HFF-Myc (cell line): ENCODE results near the gene SYTL3.

Experiments used
- DNase-seq: peaks from one replicate; pipeline ENCODE4 v3.0.0-alpha.2; 2011; ENCODE audit warnings: low read depth; ENCODE audit errors: extremely low read depth
- H3K4me3 ChIP-seq: replicated peaks from 2 replicates; pipeline ENCODE4 v1.5.1; 2011; ENCODE audit warnings: low read depth, mild to moderate bottlenecking, control low read depth, low read length
- CTCF ChIP-seq: IDR thresholded peaks from 2 replicates; pipeline ENCODE4 v1.5.1; 2012; ENCODE audit warnings: mild to moderate bottlenecking, low read depth, low read length, control low read depth; ENCODE audit errors: missing control alignments

Gene SYTL3

GRCh38 chr6:158625881-158626305 lies 24.0 kb upstream of the SYTL3 start:
- DNase-seq, result no peak
- no peak overlapping the region for H3K4me3 ChIP-seq
- no peak for TF ChIP-seq CTCF

GRCh38 chr6:158626360-158627167 lies 23.3 kb upstream of the SYTL3 start:
- no peak for DNase-seq
- no peak for TF ChIP-seq CTCF
- no peak overlapping the region for H3K4me3 ChIP-seq

GRCh38 chr6:158627168-158627939 lies 22.5 kb upstream of the SYTL3 start:
- DNase-seq, result no peak
- H3K4me3 ChIP-seq, result no peak overlapping the region
- no peak for TF ChIP-seq CTCF

- H3K4me3 ChIP-seq, result no peak overlapping the region
- DNase-seq, result no peak
- TF ChIP-seq CTCF, result no peak
These were observed 22.0 kb upstream of the SYTL3 start for GRCh38 chr6:158627940-158628211.

- no peak for DNase-seq
- TF ChIP-seq CTCF, result no peak
- no peak overlapping the region for H3K4me3 ChIP-seq
These were observed 21.3 kb upstream of the SYTL3 start for GRCh38 chr6:158628542-158628941.

GRCh38 chr6:158629367-158630221 lies 20.3 kb upstream of the SYTL3 start:
- DNase-seq, result no peak
- no peak overlapping the region for H3K4me3 ChIP-seq
- no peak for TF ChIP-seq CTCF
